GM12875 (cell line): Measurements from ENCODE around the gene JDP2.

ENCODE experiments used
- H3K4me3 ChIP-seq: one replicate; pipeline ENCODE4 v1.5.1; 2011; ENCODE audit warnings: low read depth, low read length, control low read depth
- TF ChIP-seq, protein P1 (sequence below): IDR thresholded peaks from 2 replicates; pipeline ENCODE4 v1.5.1; 2011; ENCODE audit warnings: low read depth, mild to moderate bottlenecking, control low read depth, inconsistent platforms, low read length, moderate library complexity, borderline replicate concordance; ENCODE audit not compliant: insufficient read depth

The JDP2 gene

DNA sequence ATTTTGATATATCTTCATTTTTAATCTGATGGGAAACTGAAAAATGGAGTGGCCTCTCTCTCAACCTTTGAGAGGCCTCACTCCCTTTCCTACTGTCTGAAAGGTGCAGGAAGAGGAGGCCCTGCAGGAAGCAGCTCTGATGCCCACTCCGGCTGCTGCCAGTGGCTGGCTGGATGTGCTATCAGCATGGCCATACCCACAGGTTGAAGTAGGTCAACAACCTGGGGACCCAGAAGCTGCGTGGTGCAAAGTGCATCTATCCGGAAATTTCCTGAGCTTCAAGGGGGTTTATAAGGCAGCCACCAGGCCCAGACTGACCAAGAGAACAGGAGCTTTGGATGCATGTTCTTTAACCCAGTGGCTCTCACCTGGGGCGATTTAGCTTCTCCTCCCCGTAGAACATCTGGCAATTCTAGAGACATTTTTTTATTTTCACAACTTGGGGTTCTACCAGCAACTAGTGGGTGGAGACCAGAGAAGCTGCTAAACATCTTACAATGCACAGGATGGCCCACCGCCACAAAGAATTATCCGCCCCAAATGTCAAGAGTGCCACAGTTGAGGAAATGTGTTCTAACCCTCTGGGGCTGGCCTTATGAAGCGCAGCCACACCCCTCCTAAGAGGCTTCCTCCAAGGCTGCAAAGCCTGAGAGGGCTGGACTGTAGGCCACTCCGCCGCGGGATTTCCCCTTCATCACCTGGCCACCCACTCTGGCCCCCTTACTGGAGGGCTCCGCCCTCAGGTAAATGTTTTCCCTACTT is 86.3 kb downstream of the JDP2 start:
- no peak overlapping the region for H3K4me3 ChIP-seq
- TF ChIP-seq, protein P1, sequence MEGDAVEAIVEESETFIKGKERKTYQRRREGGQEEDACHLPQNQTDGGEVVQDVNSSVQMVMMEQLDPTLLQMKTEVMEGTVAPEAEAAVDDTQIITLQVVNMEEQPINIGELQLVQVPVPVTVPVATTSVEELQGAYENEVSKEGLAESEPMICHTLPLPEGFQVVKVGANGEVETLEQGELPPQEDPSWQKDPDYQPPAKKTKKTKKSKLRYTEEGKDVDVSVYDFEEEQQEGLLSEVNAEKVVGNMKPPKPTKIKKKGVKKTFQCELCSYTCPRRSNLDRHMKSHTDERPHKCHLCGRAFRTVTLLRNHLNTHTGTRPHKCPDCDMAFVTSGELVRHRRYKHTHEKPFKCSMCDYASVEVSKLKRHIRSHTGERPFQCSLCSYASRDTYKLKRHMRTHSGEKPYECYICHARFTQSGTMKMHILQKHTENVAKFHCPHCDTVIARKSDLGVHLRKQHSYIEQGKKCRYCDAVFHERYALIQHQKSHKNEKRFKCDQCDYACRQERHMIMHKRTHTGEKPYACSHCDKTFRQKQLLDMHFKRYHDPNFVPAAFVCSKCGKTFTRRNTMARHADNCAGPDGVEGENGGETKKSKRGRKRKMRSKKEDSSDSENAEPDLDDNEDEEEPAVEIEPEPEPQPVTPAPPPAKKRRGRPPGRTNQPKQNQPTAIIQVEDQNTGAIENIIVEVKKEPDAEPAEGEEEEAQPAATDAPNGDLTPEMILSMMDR: no peak

DNA sequence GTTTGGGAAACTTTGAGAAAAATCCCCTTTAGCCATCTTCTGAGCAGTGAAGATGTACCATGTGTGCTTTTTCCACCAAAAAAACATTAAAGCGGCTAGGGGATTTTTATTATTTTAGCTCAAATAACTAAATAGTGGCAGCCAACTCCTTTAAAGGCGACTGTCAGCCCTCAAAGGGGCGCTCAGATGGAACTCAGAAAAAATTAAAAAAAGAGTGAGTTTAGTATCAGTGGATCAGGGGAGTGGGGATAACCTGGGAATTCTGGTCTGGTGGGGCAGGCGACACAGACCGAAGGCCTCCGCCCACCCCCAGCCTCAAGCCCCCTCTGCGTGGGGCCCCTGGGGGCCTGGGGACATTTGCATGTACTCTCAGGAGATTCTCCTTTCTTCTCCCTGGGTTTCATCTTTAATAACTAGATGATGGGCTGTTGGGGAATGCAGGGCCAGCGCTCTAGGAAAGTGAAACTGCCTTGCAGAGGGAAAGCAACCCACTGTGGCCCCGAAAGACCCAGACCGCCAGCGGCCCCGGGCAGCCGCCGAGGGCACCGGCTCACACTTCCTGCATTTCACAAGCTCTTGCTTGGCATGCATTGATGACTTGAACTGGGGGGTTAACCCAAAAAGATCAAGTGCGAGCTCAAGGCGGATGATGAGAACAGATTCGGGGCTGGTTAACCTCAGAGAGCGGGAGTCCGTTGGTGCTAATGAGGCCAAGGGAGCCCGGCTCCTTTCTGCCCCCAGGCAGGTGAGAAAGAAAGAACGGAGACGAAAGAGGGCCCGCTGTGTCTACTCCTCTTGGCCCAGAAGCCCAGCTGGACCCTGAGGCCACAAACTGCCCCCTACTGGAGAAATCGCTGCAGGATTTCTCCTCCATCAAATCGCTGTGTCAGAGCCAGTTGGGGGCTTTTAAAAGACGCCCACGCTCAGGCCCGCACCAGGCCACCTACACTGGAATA is 87.1 kb downstream of the JDP2 start:
- peak overlapping the region; percentile 52 for H3K4me3 ChIP-seq

DNA sequence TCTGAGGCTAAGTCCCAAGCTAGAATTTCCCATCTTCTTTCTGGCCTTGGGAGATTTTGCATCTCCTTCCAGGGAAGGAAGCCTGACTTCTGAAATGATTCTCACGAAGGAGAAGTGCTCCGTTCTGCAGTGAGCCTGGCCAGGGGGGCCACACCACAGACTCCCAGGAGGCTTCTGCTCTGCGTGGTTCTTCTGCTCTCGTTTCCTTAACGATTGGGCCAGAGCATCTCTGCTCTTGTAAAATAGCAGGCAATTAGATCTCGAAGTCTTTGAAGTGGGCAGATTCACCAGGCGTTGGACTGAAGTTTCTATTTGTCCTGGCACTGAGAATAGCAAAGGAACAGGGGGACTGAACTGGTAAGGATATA is 87.8 kb downstream of the JDP2 start:
- H3K4me3 ChIP-seq: peak overlapping the region; percentile 52

More for the DNA sequence above, 87.1 kb downstream of the JDP2 start:
- TF ChIP-seq, protein P1: no peak

DNA sequence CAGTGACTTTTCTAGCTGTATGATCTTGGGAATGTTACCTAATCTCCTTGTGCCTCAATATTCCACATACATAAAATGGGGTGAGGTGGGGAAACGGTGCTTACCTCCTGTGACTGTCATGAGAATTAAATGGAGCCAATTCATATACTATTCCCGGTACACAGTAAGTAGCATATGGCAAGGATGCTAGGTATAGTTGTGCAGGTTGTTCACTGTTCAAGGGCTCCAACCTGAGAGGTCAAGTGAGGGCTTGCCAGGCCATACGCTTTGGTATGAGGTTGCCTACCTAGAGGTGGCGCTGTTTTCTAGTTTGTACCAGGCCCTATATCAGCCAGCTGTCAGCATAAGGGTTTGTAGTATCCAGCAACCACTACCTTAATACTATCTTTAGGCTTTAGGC is 90.8 kb downstream of the JDP2 start:
- H3K4me3 ChIP-seq: no peak overlapping the region
- TF ChIP-seq, protein P1: peak; percentile 89

More for the DNA sequence above, 87.8 kb downstream of the JDP2 start:
- TF ChIP-seq, protein P1: no peak

DNA sequence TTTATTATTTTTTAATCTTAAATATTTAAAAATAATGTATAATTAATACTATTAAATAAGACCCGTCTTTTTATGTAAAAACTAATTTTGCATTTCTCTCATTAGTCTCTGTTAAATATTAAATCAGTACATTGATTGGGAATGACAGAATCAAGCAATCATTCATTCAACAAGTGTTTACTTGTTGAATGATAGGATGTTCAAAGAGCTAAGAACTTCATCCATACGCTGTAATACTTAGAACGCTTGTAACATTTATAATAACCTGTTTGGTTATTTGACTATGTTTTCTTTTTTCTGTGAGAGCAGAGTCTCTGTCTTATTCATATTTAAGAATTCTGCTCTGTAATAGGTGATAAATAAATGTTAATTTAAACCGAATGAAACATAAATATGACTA is 91.6 kb downstream of the JDP2 start:
- H3K4me3 ChIP-seq: no peak overlapping the region
- TF ChIP-seq, protein P1: no peak

DNA sequence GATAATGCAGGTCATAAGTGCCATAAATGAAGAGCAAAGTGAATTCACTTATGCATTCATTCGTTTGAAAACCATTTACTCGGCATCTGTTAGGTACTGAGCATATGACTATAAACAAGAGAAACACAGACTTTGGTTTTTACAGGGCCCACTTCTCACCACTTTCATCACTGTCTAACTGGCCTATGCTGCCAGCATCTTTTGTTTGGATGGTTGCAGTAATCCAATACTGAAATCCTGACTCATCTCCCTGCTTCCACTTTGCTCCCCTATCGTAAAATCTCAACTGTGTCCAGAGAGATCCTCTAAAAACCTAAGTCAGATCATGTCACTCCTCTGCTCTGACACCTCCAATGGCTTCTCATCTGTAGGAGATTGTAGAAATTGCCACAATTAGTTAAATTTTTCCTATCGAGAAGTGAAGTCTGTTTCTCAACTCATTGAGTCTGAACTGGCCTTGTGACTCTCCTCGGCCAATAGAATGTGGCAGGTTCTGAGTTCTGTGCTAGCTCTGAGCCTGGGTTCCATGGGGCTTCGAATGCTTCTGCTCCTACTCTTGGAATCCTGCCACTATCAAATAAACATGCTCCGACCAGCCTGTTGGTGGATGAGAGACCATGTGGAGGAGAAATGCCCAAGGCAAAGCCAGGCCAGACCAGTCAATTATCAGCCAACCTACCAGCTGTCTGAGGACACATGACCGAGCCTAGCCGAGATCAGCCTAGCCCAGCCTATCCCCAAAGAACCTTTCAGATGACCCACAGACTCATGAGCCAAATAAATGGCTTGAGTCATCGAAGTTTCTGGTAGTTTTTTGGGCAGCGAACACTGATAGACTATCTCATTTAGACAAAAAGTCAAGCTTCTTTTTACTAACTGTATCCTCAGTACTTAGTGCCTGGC is 92.3 kb downstream of the JDP2 start:
- H3K4me3 ChIP-seq: no peak overlapping the region
- TF ChIP-seq, protein P1: no peak
